ENCODE measurements around the gene OR6C6.

GRCh38 chr12:55336002-55336401 is 39.6 kb upstream of the OR6C6 start:
- TF ChIP-seq CTCF (conservative IDR thresholded peaks at IDR 0.05; ENCODE audit: low read depth, low read length) (no peak), EZH2 (IDR thresholded peaks at IDR 0.05; ENCODE audit: borderline replicate concordance, low read depth, low read length, poor library complexity, severe bottlenecking) (no peak)

Data from A673 (cell line).